Measurements from ENCODE around the gene ELOVL1.

DNA sequence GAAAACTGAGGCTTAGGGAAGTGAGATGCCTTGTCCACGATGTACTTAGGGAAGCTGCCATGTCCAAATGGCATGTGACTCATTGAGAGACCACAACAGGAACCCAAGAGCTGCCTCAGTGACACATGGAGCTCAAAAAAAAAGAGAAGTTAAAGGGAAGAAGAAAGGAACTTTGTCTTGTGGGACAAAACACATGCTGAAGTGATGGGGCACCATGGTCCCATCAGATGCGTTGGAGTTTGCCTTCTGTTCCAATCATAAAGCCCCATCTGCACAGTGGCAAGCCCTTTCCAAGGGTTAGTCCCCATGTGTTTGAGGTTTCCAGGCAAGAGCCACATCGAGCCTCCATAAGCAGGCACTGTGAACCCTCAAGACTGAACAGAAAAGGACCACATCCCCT, 13.8 kb upstream of the ELOVL1 start:
- TF ChIP-seq EZH2phosphoT487 (IDR thresholded peaks at IDR 0.05; ENCODE audit: borderline replicate concordance, low read length): no peak
- TF ChIP-seq, protein P1, sequence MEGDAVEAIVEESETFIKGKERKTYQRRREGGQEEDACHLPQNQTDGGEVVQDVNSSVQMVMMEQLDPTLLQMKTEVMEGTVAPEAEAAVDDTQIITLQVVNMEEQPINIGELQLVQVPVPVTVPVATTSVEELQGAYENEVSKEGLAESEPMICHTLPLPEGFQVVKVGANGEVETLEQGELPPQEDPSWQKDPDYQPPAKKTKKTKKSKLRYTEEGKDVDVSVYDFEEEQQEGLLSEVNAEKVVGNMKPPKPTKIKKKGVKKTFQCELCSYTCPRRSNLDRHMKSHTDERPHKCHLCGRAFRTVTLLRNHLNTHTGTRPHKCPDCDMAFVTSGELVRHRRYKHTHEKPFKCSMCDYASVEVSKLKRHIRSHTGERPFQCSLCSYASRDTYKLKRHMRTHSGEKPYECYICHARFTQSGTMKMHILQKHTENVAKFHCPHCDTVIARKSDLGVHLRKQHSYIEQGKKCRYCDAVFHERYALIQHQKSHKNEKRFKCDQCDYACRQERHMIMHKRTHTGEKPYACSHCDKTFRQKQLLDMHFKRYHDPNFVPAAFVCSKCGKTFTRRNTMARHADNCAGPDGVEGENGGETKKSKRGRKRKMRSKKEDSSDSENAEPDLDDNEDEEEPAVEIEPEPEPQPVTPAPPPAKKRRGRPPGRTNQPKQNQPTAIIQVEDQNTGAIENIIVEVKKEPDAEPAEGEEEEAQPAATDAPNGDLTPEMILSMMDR (IDR thresholded peaks at IDR 0.05; ENCODE audit: low read depth, low read length, poor library complexity, severe bottlenecking): no peak
